Mesothelial cell of epicardium (in vitro differentiated cells): ENCODE results near the gene CMC2. TPM values are rescaled to one million over a fixed set of nuclear protein-coding genes. Genes with fewer than 3 reads are reported as not detected.
A peak's percentile ranks its signal among the peaks of the same experiment; 100 is the strongest.

Experiments
- DNase-seq, 2 experiments: peaks; one replicate each; pipeline ENCODE4 v3.0.0; 2021; ENCODE audit warnings: low spot score in 2 of 2; ENCODE audit not compliant: unreplicated experiment in 2 of 2
- H3K27ac Mint-ChIP-seq: 2 replicates; pipeline ENCODE4 v1.8.0; 2021; ENCODE audit warnings: mixed read lengths
- H3K27me3 Mint-ChIP-seq: 2 replicates; pipeline ENCODE4 v1.8.0; 2021; ENCODE audit warnings: low read depth, mixed read lengths
- H3K36me3 Mint-ChIP-seq: 2 replicates; pipeline ENCODE4 v1.8.0; 2021; ENCODE audit warnings: mixed read lengths
- H3K4me1 Mint-ChIP-seq: 2 replicates; pipeline ENCODE4 v1.8.0; 2021; ENCODE audit warnings: mixed read lengths
- H3K4me3 Mint-ChIP-seq: 2 replicates; pipeline ENCODE4 v1.8.0; 2021; ENCODE audit warnings: mild to moderate bottlenecking, moderate library complexity, mixed read lengths
- H3K9me3 Mint-ChIP-seq: 2 replicates; pipeline ENCODE4 v1.8.0; 2021; ENCODE audit warnings: mixed read lengths
- CTCF ChIP-seq: fragments of 200-600 bp; sonication (generic); IDR thresholded peaks from one replicate; pipeline ENCODE4 v1.5.0; 2021; ENCODE audit warnings: antibody characterized with exemption; ENCODE audit not compliant: unreplicated experiment
- total RNA-seq: library from RNA; stranded (reverse); gene quantifications from 3 replicates; pipeline ENCODE4 v1.2.1, GENCODE V29; 2021

The CMC2 gene
- total RNA-seq, 1 donor from 2014 or later = 34.0 TPM

GRCh38 chr16:80938879-80939260 lies 67.8 kb downstream of the CMC2 start:
- Mint-ChIP-seq H3K36me3 (no peaks in the 10 kb centered on the region), H3K27ac (no peak overlapping the region), H3K4me1 (peaks cover 26% of the 10 kb centered on the region), H3K9me3 (peaks cover 8% of the 10 kb centered on the region), H3K4me3 (no peak overlapping the region), H3K27me3 (peaks cover 18% of the 10 kb centered on the region)
- no peak for TF ChIP-seq CTCF
- no peak for DNase-seq

GRCh38 chr16:80938004-80938878 lies 68.4 kb downstream of the CMC2 start:
- Mint-ChIP-seq H3K36me3 (no peaks in the 10 kb centered on the region), H3K27me3 (peaks cover 25% of the 10 kb centered on the region), H3K9me3 (peaks cover 5% of the 10 kb centered on the region), H3K4me1 (peaks cover 26% of the 10 kb centered on the region), H3K27ac (peak overlapping the region; percentile 74), H3K4me3 (no peak overlapping the region)
- TF ChIP-seq CTCF = no peak
- DNase-seq = no peak

GRCh38 chr16:80936410-80936809 lies 70.3 kb downstream of the CMC2 start:
- Mint-ChIP-seq H3K27ac (no peak overlapping the region), H3K4me1 (peaks cover 34% of the 10 kb centered on the region), H3K27me3 (peaks cover 35% of the 10 kb centered on the region), H3K9me3 (no peaks in the 10 kb centered on the region), H3K4me3 (no peak overlapping the region), H3K36me3 (no peaks in the 10 kb centered on the region)
- TF ChIP-seq CTCF = no peak
- no peak for DNase-seq

- Mint-ChIP-seq H3K9me3 (no peaks in the 10 kb centered on the region), H3K27me3 (peaks cover 38% of the 10 kb centered on the region), H3K27ac (no peak overlapping the region), H3K4me3 (no peak overlapping the region), H3K36me3 (no peaks in the 10 kb centered on the region), H3K4me1 (peaks cover 34% of the 10 kb centered on the region)
- TF ChIP-seq CTCF = no peak
- DNase-seq = no peak
Measured at GRCh38 chr16:80935691-80936090, 71.0 kb downstream of the CMC2 start.

GRCh38 chr16:80932708-80933095 lies 74.0 kb downstream of the CMC2 start:
- Mint-ChIP-seq H3K27ac (peak overlapping the region; percentile 62), H3K4me1 (peaks cover 25% of the 10 kb centered on the region), H3K9me3 (no peaks in the 10 kb centered on the region), H3K36me3 (no peaks in the 10 kb centered on the region), H3K27me3 (peaks cover 51% of the 10 kb centered on the region), H3K4me3 (peak overlapping the region; percentile 72)
- no peak for TF ChIP-seq CTCF
- DNase-seq = no peak
